Endothelial cell of umbilical vein (primary cell): ENCODE data around the gene TTR. TPM values are rescaled to one million over a fixed set of nuclear protein-coding genes. Genes with fewer than 3 reads are reported as not detected.

Source experiments
- BruUV-seq: library from RNA; stranded (reverse); fragments of 400-500 nt; replicated peaks from 2 replicates; lab custom pipeline; 2021; lab: Mats Ljungman, UMichigan
- CTCF ChIA-PET: fragments of 300-600, 350-600 bp; sonication (Branson Sonifier 250); formaldehyde crosslinking; loops from one replicate; lab custom pipeline; 2021; ENCODE audit warnings: antibody characterized with exemption, inconsistent platforms; lab: Charles Lee
- POLR2A ChIA-PET: fragments of 300-600, 350-600 bp; sonication (Branson Sonifier 250); formaldehyde crosslinking; loops from one replicate; lab custom pipeline; 2021; ENCODE audit warnings: antibody characterized with exemption, inconsistent platforms; lab: Charles Lee
- DNase-seq: peaks from one replicate; pipeline ENCODE4 v3.0.0-alpha.2; 2011; ENCODE audit warnings: low read depth, low spot score
- FAIRE-seq: peaks from 2 replicates; lab custom pipeline; 2011; peaks lifted over from hg19 to GRCh38; lab: Jason Lieb, UNC
- H2AFZ ChIP-seq: 2 replicates; pipeline ENCODE4 v1.6.0; 2012; ENCODE audit warnings: low read depth, low read length, control low read depth, inconsistent platforms
- H3K27ac ChIP-seq: 2 replicates; pipeline ENCODE4 v1.5.1; 2011; ENCODE audit warnings: low read depth, mild to moderate bottlenecking, control low read depth, low read length, moderate library complexity; ENCODE audit not compliant: insufficient read depth
- H3K27me3 ChIP-seq, 2 experiments: 2 replicates each; pipeline versions ENCODE4 v1.6.0 to v1.6.1; 2011; ENCODE audit warnings: low read length in 2 of 2, mixed read lengths in 1 of 2; ENCODE audit not compliant: control insufficient read depth in 2 of 2, insufficient read depth in 2 of 2
- H3K36me3 ChIP-seq, 2 experiments: 2 replicates in 1 of 2; 3 replicates in 1 of 2; pipeline ENCODE4 v1.5.1; 2011; ENCODE audit warnings: low read length in 2 of 2, mild to moderate bottlenecking in 1 of 2, moderate library complexity in 1 of 2; ENCODE audit not compliant: control insufficient read depth in 2 of 2, insufficient read depth in 2 of 2; ENCODE audit errors: extremely low read depth in 1 of 2
- H3K4me1 ChIP-seq: 3 replicates; pipeline ENCODE4 v1.5.1; 2011; ENCODE audit warnings: mild to moderate bottlenecking, low read length; ENCODE audit not compliant: control insufficient read depth, insufficient read depth; ENCODE audit errors: extremely low read depth
- H3K4me2 ChIP-seq: 2 replicates; pipeline ENCODE4 v1.6.1; 2011; ENCODE audit warnings: low read length, control low read depth, mixed read lengths; ENCODE audit not compliant: insufficient read depth
- H3K4me3 ChIP-seq, 3 experiments: fragments of 200-600 bp in 1 of 3; sonication (generic), shearing (Covaris generic) in 1 of 3; replicated peaks in 1 of 3; 2 replicates each; pipeline ENCODE4 v1.5.1; 2011 to 2016; ENCODE audit warnings: control low read depth in 3 of 3, low read length in 3 of 3, mild to moderate bottlenecking in 2 of 3, inconsistent platforms in 1 of 3, low read depth in 1 of 3, moderate library complexity in 1 of 3; ENCODE audit not compliant: insufficient read depth in 1 of 3
- H3K79me2 ChIP-seq: 2 replicates; pipeline ENCODE4 v1.6.0; 2012; ENCODE audit warnings: low read length, inconsistent platforms; ENCODE audit not compliant: control insufficient read depth, insufficient read depth
- H3K9ac ChIP-seq: replicated peaks from 2 replicates; pipeline ENCODE3; 2011; ENCODE audit warnings: low read length, control low read depth; ENCODE audit not compliant: insufficient read depth; ENCODE audit errors: extremely low read depth
- H3K9me1 ChIP-seq: replicated peaks from 3 replicates; pipeline ENCODE4 v1.6.0; 2011; ENCODE audit warnings: mild to moderate bottlenecking, low read length; ENCODE audit not compliant: control insufficient read depth, insufficient read depth; ENCODE audit errors: extremely low read depth
- H3K9me3 ChIP-seq: replicated peaks from 2 replicates; pipeline ENCODE4 v1.5.1; 2012; ENCODE audit warnings: low read length, inconsistent platforms; ENCODE audit not compliant: control insufficient read depth, insufficient read depth
- H4K20me1 ChIP-seq: replicated peaks from 2 replicates; pipeline ENCODE3; 2011; ENCODE audit warnings: mild to moderate bottlenecking, low read length; ENCODE audit not compliant: control insufficient read depth, insufficient read depth; ENCODE audit errors: extremely low read depth
- EZH2 ChIP-seq: IDR thresholded peaks from 2 replicates; pipeline ENCODE4 v1.6.1; 2012; ENCODE audit warnings: borderline replicate concordance, low read depth, mild to moderate bottlenecking, moderate library complexity, low read length, inconsistent platforms; ENCODE audit not compliant: severe bottlenecking
- FOS ChIP-seq: IDR thresholded peaks from 2 replicates; pipeline ENCODE4 v1.6.1; 2011; ENCODE audit warnings: mild to moderate bottlenecking, low read length, moderate library complexity, borderline replicate concordance; ENCODE audit not compliant: insufficient read depth
- GATA2 ChIP-seq: IDR thresholded peaks from 2 replicates; pipeline ENCODE4 v1.7.0; 2011; ENCODE audit warnings: low read depth, mild to moderate bottlenecking, moderate library complexity, mixed read lengths, low read length; ENCODE audit not compliant: insufficient read length, insufficient read depth
- JUN ChIP-seq: IDR thresholded peaks from 2 replicates; pipeline ENCODE4 v1.6.1; 2011; ENCODE audit warnings: borderline replicate concordance, low read depth; ENCODE audit not compliant: insufficient read length, insufficient read depth
- MAX ChIP-seq: IDR thresholded peaks from 2 replicates; pipeline ENCODE4 v1.6.1; 2011; ENCODE audit not compliant: insufficient read depth, insufficient read length
- POLR2A ChIP-seq: IDR thresholded peaks from 2 replicates; pipeline ENCODE4 v1.6.1; 2012; ENCODE audit warnings: low read depth, mild to moderate bottlenecking, control low read depth, low read length
- POLR2AphosphoS5 ChIP-seq: IDR thresholded peaks from 2 replicates; pipeline ENCODE4 v1.6.1; 2012; ENCODE audit warnings: low read depth, mild to moderate bottlenecking, control low read depth, low read length, moderate library complexity; ENCODE audit not compliant: insufficient read depth
- dilution Hi-C: fragments of 300-500 bp; cut with MboI; formaldehyde crosslinking; loops from one replicate; pipeline ENCODE4 v1.15.0; 2019; ENCODE audit warnings: low sequenced_read_pairs; ENCODE audit not compliant: extremely low pct_ligation_motif_present
- intact Hi-C: fragments of 100-400 bp; cut with micrococcal nuclease; formaldehyde crosslinking; loops from one replicate; pipeline ENCODE4 v1.10.0; 2022
- polyA plus RNA-seq, 4 experiments: library from polyadenylated mRNA; depleted of rRNA in 3 of 4; stranded (reverse) in 3 of 4; unstranded in 1 of 4; fragments of >200 nt; gene quantifications; 2 replicates each; pipeline versions ENCODE4 v1.2.1 to v1.2.3, GENCODE V29; 2011 to 2012; ENCODE audit warnings: missing spikeins in 1 of 4
- total RNA-seq: library from RNA; stranded (reverse); gene quantifications from 2 replicates; pipeline ENCODE4 v1.2.3, GENCODE V29; 2021
- TF ChIP-seq, protein P1 (sequence below), 2 donors: IDR thresholded peaks; 1 replicate in 1 of 2; 2 replicates in 1 of 2; pipeline ENCODE4 v1.5.1; 2011; ENCODE audit warnings: low read length in 2 of 2, mild to moderate bottlenecking in 2 of 2, moderate library complexity in 2 of 2, control low read depth in 1 of 2, inconsistent platforms in 1 of 2, low read depth in 1 of 2; ENCODE audit not compliant: insufficient read depth in 1 of 2; ENCODE audit errors: extremely low read depth in 1 of 2

The TTR gene
- total and polyA plus RNA-seq, 2 donors (not counting 3 experiments of a cell fraction or from before 2014, with no cell fraction given), result not detected

DNA sequence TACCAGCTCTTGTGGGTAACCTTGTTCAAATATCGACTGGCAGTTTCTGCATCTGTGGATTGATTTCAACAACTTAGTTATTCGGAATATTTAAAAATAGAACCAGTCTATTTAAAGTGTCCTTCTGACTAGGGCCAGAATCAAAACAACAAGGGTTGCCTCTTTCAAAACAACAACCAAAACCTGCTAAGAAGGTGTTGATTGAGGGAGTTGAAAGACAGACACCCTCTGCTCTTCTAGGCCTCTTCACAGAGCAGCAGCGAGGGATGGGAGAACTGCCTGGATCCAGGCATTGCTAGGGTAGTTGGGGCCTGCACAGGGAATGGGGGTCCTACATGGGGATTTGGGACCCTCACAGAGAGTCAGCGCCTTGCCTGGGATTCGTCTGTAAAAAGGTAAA lies 19.8 kb downstream of the TTR start:
- Histone ChIP-seq H3K4me3 (no peak overlapping the region), H3K27me3 (peaks cover 6 to 7% of the 10 kb centered on the region in 2 experiments), H3K4me2 (no peak overlapping the region), H3K9me3 (no peaks in the 10 kb centered on the region), H3K79me2 (no peaks in the 10 kb centered on the region), H3K36me3 (no peaks in the 10 kb centered on the region), H3K9ac (no peak overlapping the region), H4K20me1 (no peaks in the 10 kb centered on the region), H2AFZ (no peak overlapping the region), H3K27ac (no peak overlapping the region), H3K4me1 (no peaks in the 10 kb centered on the region), H3K9me1 (no peaks in the 10 kb centered on the region)
- DNase-seq (no peak), FAIRE-seq (no peak)
- POLR2A ChIA-PET, result no interaction called here
- TF ChIP-seq GATA2 (no peak), POLR2A (no peak), EZH2 (no peak), JUN (no peak), MAX (no peak), POLR2AphosphoS5 (no peak)
- dilution Hi-C loops (no loop called here), intact Hi-C loops (loop anchor here (1.0 to 5.0 kb wide), 2 partner anchors 76 to 111 kb away; no protein-coding TSS in a partner anchor)
- no TSS peak for BruUV-seq
- CTCF ChIA-PET, result interaction anchor here (1.0 to 3.8 kb wide), 9 partner anchors 15 to 209 kb away, joined by 3 to 46 read pairs (median 6); partner anchors contain the start of gene B4GALT6

DNA sequence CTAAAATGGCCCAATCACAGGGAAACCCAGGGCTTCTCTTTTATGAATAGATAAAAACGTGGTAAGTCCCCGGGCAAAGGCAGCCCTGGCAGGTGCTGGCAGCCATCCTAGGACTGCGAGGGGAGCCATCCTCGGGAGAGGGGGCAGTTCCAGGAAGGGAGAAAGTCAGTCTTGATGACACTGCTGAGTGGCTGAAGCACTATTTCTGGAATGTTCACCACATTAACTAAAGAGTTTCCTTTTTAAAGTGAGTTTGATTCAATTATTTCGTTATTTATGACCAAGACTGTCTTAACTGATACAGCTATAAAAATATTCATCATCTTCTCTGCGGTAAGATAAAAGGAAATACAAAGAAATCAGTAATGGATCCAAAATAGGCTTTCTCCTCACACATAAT lies 20.4 kb downstream of the TTR start:
- dilution Hi-C loops (no loop called here), intact Hi-C loops (loop anchor here (5.0 kb wide), 1 partner anchor 75 kb away; no protein-coding TSS in a partner anchor)
- Histone ChIP-seq H3K9ac (no peak overlapping the region), H3K27ac (no peak overlapping the region), H3K4me1 (no peaks in the 10 kb centered on the region), H3K36me3 (no peaks in the 10 kb centered on the region), H3K9me3 (no peaks in the 10 kb centered on the region), H3K4me3 (no peak overlapping the region), H3K79me2 (no peaks in the 10 kb centered on the region), H4K20me1 (no peaks in the 10 kb centered on the region), H3K9me1 (no peaks in the 10 kb centered on the region), H3K27me3 (peaks cover 6 to 7% of the 10 kb centered on the region in 2 experiments), H2AFZ (no peak overlapping the region), H3K4me2 (no peak overlapping the region)
- CTCF ChIA-PET, result interaction anchor here (1.6 to 3.8 kb wide), 3 partner anchors 66 to 112 kb away, joined by 4 to 46 read pairs (median 14); partner anchors contain the start of gene B4GALT6
- DNase-seq (no peak), FAIRE-seq (no peak)
- BruUV-seq, result no TSS peak
- no peak for TF ChIP-seq FOS
- no peak for TF ChIP-seq MAX
- TF ChIP-seq POLR2A, result no peak
- TF ChIP-seq POLR2AphosphoS5, result no peak
- TF ChIP-seq GATA2, result no peak
- no peak for TF ChIP-seq JUN
- TF ChIP-seq, protein P1, sequence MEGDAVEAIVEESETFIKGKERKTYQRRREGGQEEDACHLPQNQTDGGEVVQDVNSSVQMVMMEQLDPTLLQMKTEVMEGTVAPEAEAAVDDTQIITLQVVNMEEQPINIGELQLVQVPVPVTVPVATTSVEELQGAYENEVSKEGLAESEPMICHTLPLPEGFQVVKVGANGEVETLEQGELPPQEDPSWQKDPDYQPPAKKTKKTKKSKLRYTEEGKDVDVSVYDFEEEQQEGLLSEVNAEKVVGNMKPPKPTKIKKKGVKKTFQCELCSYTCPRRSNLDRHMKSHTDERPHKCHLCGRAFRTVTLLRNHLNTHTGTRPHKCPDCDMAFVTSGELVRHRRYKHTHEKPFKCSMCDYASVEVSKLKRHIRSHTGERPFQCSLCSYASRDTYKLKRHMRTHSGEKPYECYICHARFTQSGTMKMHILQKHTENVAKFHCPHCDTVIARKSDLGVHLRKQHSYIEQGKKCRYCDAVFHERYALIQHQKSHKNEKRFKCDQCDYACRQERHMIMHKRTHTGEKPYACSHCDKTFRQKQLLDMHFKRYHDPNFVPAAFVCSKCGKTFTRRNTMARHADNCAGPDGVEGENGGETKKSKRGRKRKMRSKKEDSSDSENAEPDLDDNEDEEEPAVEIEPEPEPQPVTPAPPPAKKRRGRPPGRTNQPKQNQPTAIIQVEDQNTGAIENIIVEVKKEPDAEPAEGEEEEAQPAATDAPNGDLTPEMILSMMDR (IDR thresholded peaks at IDR 0.05; ENCODE audit: extremely low read depth in 1 of 2, insufficient read depth in 1 of 2, low read depth in 1 of 2, low read length in 2 of 2), result no peak
- POLR2A ChIA-PET, result no interaction called here
